Measurements from ENCODE around the gene BRPF1.

BRPF1 gene

DNA sequence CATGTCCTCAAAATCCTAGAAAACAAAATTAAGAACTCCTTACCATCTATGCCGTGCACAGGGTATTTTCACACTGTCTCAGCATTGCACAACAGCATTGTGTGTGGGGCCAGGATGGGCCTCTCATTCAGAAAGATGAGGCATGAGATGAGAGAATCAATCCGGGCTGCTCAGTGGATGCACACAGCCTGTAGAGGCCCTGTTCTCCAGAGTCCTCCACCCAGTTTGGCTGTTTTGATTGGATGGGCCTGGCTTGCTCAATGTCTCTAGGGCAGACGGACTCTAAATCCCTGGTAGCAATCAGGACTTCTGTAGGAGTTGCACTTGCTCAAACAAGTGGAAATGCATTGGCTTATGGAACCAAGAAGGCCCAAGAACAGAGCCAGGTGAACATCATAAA is 48.1 kb upstream of the BRPF1 start:
- H3K4me1 ChIP-seq (ENCODE audit: insufficient read depth, low read length, poor library complexity, severe bottlenecking), result no peaks in the 10 kb centered on the region
- no peaks in the 10 kb centered on the region for H3K9me3 ChIP-seq (ENCODE audit: insufficient read depth, low read depth, low read length)
- no peaks in the 10 kb centered on the region for H3K27me3 ChIP-seq (ENCODE audit: insufficient read depth, low read length, poor library complexity, severe bottlenecking)
- H3K36me3 ChIP-seq (ENCODE audit: insufficient read depth, low read length), result peaks cover 88% of the 10 kb centered on the region; the same call in 1 of the 2 replicates
- H3K9me2 ChIP-seq (replicated peaks; ENCODE audit: low read depth, low read length), result no peaks in the 10 kb centered on the region
- H3K9ac ChIP-seq (ENCODE audit: low read depth, low read length, poor library complexity, severe bottlenecking), result no peak overlapping the region
- no peaks in the 10 kb centered on the region for H3K79me2 ChIP-seq (ENCODE audit: insufficient read depth, low read length)
- H3K4me3 ChIP-seq (ENCODE audit: low read length, poor library complexity, severe bottlenecking), result no peak overlapping the region
- TF ChIP-seq EZH2phosphoT487 (IDR thresholded peaks at IDR 0.05; ENCODE audit: borderline replicate concordance), result no peak
- TF ChIP-seq, protein P1, sequence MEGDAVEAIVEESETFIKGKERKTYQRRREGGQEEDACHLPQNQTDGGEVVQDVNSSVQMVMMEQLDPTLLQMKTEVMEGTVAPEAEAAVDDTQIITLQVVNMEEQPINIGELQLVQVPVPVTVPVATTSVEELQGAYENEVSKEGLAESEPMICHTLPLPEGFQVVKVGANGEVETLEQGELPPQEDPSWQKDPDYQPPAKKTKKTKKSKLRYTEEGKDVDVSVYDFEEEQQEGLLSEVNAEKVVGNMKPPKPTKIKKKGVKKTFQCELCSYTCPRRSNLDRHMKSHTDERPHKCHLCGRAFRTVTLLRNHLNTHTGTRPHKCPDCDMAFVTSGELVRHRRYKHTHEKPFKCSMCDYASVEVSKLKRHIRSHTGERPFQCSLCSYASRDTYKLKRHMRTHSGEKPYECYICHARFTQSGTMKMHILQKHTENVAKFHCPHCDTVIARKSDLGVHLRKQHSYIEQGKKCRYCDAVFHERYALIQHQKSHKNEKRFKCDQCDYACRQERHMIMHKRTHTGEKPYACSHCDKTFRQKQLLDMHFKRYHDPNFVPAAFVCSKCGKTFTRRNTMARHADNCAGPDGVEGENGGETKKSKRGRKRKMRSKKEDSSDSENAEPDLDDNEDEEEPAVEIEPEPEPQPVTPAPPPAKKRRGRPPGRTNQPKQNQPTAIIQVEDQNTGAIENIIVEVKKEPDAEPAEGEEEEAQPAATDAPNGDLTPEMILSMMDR (conservative IDR thresholded peaks at IDR 0.05; ENCODE audit: low read length), result no peak
- H3F3A ChIP-seq (ENCODE audit: low read depth), result no peaks in the 10 kb centered on the region
- no peak overlapping the region for H3K4me2 ChIP-seq (ENCODE audit: low read depth, low read length, poor library complexity, severe bottlenecking)
- H2AFZ ChIP-seq (ENCODE audit: low read length), result no peak overlapping the region
- no peaks in the 10 kb centered on the region for H4K20me1 ChIP-seq (ENCODE audit: insufficient read depth, low read length, poor library complexity, severe bottlenecking)

- H3K4me2 ChIP-seq (ENCODE audit: low read depth, low read length, poor library complexity, severe bottlenecking), result no peak overlapping the region
- no peaks in the 10 kb centered on the region for H3K27me3 ChIP-seq (ENCODE audit: insufficient read depth, low read length, poor library complexity, severe bottlenecking)
- no peaks in the 10 kb centered on the region for H3F3A ChIP-seq (ENCODE audit: low read depth)
- TF ChIP-seq, protein P1 (conservative IDR thresholded peaks at IDR 0.05; ENCODE audit: low read length), result no peak
- no peak for TF ChIP-seq EZH2phosphoT487 (IDR thresholded peaks at IDR 0.05; ENCODE audit: borderline replicate concordance)
- peaks cover 3% of the 10 kb centered on the region for H3K4me1 ChIP-seq (ENCODE audit: insufficient read depth, low read length, poor library complexity, severe bottlenecking)
- H3K9me2 ChIP-seq (replicated peaks; ENCODE audit: low read depth, low read length), result no peaks in the 10 kb centered on the region
- H3K36me3 ChIP-seq (ENCODE audit: insufficient read depth, low read length), result peaks cover 89% of the 10 kb centered on the region; the same call in 1 of the 2 replicates
- H3K9me3 ChIP-seq (ENCODE audit: insufficient read depth, low read depth, low read length), result no peaks in the 10 kb centered on the region
- no peak overlapping the region for H2AFZ ChIP-seq (ENCODE audit: low read length)
- no peaks in the 10 kb centered on the region for H3K79me2 ChIP-seq (ENCODE audit: insufficient read depth, low read length)
- no peak overlapping the region for H3K4me3 ChIP-seq (ENCODE audit: low read length, poor library complexity, severe bottlenecking)
- H3K9ac ChIP-seq (ENCODE audit: low read depth, low read length, poor library complexity, severe bottlenecking), result no peak overlapping the region
- H4K20me1 ChIP-seq (ENCODE audit: insufficient read depth, low read length, poor library complexity, severe bottlenecking), result no peaks in the 10 kb centered on the region
These were observed 46.1 kb upstream of the BRPF1 start for GRCh38 chr3:9685216-9686049.

DNA sequence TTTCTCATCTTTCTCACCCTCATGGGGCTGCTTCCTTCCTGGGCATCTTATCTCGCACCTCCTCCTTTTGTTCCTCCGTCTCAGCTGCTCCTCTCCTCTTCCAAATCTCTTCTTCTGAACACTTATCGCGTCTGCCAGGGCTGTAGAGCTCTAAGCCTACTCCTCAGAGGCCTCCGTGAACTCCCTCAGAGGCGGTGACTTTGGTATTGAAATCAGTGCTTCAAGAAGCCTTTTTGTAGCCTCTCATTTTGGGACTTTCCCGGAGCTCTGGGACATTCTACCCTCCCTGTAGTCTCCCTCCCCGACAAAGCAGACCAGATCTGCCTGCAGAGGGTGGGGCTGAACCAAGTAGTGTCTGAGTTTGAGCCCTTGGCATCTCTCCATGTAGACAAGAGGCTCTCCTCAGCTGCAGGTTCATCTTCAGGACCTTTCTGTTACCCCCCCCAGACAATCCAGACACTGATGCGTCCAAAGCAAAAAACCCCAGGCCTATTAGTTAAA is 45.4 kb upstream of the BRPF1 start:
- Histone ChIP-seq H3K9ac (ENCODE audit: low read depth, low read length, poor library complexity, severe bottlenecking) (no peak overlapping the region), H4K20me1 (ENCODE audit: insufficient read depth, low read length, poor library complexity, severe bottlenecking) (no peaks in the 10 kb centered on the region), H3K4me2 (ENCODE audit: low read depth, low read length, poor library complexity, severe bottlenecking) (no peak overlapping the region), H3K4me3 (ENCODE audit: low read length, poor library complexity, severe bottlenecking) (no peak overlapping the region), H3K9me3 (ENCODE audit: insufficient read depth, low read depth, low read length) (no peaks in the 10 kb centered on the region), H3K9me2 (replicated peaks; ENCODE audit: low read depth, low read length) (no peaks in the 10 kb centered on the region), H3K79me2 (ENCODE audit: insufficient read depth, low read length) (no peaks in the 10 kb centered on the region), H3F3A (ENCODE audit: low read depth) (no peaks in the 10 kb centered on the region), H3K27me3 (ENCODE audit: insufficient read depth, low read length, poor library complexity, severe bottlenecking) (no peaks in the 10 kb centered on the region), H2AFZ (ENCODE audit: low read length) (no peak overlapping the region), H3K4me1 (ENCODE audit: insufficient read depth, low read length, poor library complexity, severe bottlenecking) (peaks cover 9% of the 10 kb centered on the region), H3K36me3 (ENCODE audit: insufficient read depth, low read length) (peaks cover 85% of the 10 kb centered on the region; the same call in 1 of the 2 replicates)
- no peak for TF ChIP-seq EZH2phosphoT487 (IDR thresholded peaks at IDR 0.05; ENCODE audit: borderline replicate concordance)
- TF ChIP-seq, protein P1 (conservative IDR thresholded peaks at IDR 0.05; ENCODE audit: low read length), result no peak

Data from Loucy (cell line).